Stimulated activated CD8-positive, alpha-beta memory T cell treated with anti-CD3 and anti-CD28 coated beads, Interleukin-2, amount 100 ng/mL, for 48 hours (primary cell): ENCODE data around the gene C5orf24.
"Not testable (repeated sequence)": the region's sequence is repeated elsewhere in the genome, so short reads cannot be mapped to it uniquely, and the experiment has no call there.

Source experiments
- DNase-seq, 2 donors: peaks; one replicate each; pipeline ENCODE4 v3.0.0-alpha.2; 2020; ENCODE audit warnings: low read depth in 2 of 2

Gene C5orf24

DNA sequence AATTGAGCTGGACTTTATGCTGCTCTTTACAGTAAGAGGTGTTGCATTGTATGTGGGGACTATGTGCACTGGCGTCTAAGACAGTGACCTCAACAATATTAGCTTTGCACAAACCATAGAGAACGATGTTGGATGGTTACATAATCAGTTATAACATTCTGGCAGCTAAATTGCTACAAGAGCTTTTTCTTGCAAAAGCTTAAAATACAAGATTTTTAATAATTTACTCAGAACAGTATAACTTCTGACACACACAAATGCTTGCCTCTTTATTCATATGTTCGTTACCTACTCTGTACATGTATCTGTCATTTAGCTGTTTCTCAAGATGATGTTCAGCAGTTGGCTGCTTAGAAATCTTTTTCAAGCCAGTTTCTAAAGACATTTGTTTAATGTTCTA is 11.6 kb downstream of the C5orf24 start:
- no peak for DNase-seq

- DNase-seq: no peak
Measured at GRCh38 chr5:134864707-134865106, 18.9 kb downstream of the C5orf24 start.

DNA sequence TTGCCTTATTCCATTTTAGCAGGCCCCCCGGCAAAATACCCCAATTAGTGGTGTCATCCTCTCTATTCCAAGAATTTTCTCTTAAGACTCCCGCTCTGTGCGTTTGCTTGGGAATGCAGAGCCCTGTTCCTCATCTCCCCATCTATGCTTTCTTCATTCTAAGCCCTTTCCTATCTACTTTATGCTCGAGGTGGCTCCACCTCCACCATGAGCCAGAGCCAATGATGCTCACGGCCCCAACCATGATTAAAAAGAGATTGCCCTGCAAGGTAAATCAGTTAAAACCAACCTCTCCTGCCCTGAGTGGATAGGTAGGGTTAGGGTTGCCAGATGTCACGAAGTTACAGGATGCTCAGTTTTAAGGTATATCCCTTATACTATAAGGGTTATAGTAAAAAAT is 27.7 kb downstream of the C5orf24 start:
- no peak for DNase-seq

GRCh38 chr5:134873987-134874830 is 28.4 kb downstream of the C5orf24 start, which contains the start of gene TXNDC15:
TSS of gene TXNDC15 (plus strand) at chr5:134874371. CDS start at chr5:134874428, 57 bp downstream.
- peak; percentile 70 to 75 for DNase-seq

- no peak for DNase-seq
Measured at GRCh38 chr5:134874831-134875655, 29.3 kb downstream of the C5orf24 start.

DNA sequence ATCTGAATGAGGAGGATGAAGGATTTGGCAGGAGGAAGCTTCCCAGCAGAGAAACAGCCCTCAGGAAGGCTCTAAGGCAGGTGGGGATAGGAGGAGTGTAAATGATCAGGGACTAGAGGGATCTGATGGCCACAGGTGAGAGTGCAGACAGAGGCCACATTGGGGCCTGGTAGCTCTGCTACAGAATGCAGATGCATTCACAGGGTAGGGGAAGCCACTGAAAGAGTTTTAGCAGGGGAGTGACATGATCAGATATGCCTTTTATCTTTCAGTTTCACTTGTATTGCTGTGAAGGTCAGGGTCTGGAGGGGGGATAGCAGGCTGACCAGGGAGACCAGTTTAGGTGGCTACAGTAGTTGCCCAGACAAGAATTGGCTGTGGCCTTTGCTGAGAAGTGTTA is 31.4 kb downstream of the C5orf24 start:
- no peak for DNase-seq

DNA sequence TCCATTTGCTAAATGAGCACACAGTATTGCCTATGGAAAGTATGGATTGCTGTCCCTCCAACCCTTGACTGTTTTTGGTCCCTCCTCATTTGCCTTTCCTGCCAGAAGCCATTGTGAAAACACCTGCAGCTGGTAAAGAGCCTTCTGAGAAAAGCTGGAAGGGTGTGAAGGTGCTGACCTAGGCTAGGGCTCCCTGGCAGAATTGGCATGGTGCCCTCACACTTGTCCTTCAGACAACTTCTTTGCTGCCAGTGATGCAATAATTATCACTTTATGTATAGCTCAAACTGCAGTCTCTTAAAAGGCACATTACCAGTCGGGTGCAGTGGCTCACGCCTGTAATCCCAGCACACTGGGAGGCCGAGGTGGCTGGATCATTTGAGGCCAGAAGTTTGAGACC is 32.6 kb downstream of the C5orf24 start:
- DNase-seq: no peak

DNA sequence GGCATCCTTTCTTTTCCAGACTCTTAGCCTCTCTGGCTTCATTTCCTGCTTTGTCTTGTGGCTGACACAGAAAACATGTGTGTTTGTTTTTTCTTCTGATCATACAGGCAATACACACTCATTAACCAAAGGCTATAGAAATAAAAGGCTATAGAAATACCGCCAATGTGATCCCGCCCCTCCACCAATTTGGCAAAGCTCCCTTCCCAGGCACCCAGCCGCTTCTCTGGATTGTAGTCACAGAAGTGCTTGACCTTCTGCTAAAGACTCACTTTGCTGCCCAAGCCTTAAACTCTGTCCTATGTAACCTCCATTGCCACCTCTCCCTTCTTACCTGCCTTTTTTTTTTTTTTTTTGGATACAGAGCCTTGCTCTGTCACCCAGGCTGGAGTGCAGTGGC is 33.7 kb downstream of the C5orf24 start:
- DNase-seq: no peak

DNA sequence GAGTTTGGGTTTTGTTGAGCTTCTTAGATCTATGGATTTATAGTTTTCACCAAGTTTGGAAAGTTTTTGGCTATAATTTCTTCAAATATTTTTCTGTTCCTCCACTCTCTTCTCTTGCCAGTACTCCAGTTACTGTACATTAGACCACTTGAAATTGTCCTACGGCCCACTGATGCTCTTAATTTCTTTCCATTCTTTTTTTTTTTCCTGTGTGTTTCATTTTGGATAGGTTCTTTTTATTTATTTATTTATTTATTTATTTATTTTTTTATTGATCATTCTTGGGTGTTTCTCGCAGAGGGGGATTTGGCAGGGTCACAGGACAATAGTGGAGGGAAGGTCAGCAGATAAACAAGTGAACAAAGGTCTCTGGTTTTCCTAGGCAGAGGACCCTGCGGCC is 35.2 kb downstream of the C5orf24 start:
- not testable (repeated sequence) for DNase-seq

- not testable (repeated sequence) for DNase-seq
Measured at GRCh38 chr5:134881711-134882110, 35.9 kb downstream of the C5orf24 start.

GRCh38 chr5:134887593-134888159 is 41.9 kb downstream of the C5orf24 start:
- no peak for DNase-seq

- no peak for DNase-seq
Measured at GRCh38 chr5:134889335-134889734, 43.6 kb downstream of the C5orf24 start.

- no peak for DNase-seq
Measured at GRCh38 chr5:134891473-134891872, 45.7 kb downstream of the C5orf24 start.

DNA sequence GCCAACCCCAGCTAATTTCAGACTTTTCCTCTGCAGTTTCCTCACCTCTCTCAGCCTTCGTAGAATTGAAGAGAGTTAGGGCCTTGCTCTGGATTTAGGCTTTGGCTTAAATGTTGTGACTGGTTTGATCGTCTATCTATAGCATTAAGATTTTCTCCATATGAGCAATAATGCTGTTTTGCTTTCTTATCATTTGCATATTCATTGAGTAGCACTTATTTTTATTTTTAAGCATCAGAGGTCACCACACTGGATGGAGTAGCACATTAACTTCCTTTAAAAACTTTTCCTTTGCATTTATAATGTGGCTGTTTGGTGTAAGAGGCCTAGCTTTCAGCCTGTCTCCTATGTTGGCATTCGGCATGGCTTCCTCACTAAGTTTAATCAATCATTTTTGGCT is 46.5 kb downstream of the C5orf24 start:
- DNase-seq: no peak

DNA sequence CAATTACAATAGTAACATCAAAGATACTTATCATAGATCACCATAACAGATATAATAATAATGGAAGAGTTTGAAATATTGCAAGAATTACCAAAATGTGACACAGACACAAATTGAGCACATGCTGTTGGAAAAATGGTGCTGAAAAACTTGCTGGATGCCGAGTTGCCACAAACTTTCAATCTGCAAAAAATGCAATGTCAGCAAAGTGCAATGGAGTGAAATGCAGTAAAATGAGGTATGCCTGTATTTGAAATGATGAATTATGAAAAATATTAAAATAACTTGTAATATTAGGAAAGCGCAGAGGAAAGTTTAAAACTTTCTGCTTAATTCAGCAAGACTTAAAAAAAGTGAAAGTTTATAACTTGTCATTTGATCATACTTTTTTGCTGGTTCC is 47.2 kb downstream of the C5orf24 start:
- no peak for DNase-seq

DNA sequence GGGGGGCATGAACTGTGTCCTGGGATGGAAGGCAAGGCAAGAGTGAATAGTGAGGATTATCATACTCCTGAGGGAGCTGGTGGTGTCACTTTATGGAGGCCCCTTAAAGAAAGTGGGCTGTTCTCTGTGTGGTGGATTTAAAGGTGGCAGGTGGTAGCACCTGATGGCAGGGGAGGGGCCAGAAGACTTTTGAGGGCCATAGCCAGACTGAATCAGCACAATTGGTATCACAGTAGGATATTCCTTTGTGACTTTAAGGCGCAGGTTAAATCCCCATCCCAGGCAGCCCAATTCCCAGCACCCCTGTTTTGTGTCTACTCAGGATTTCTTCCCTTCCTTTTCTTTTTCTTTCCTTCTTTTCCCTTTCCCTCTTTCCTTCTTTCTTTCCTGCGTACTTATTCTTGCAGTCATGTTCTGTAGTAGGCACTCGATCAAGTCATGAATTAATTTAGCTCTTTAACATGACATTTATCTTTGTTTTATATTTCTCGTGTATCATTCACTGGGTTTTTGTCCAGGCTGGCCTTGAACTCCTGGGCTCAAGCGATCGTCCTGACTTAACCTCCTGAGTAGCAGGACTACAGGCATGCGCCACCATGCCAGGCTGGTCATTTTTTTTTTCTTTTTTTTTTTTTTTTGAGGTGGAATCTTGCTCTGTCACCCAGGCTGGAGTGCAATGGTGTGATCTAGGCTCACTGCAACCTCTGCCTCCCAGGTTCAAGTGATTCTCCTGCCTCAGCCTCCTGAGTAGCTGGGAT is 48.2 kb downstream of the C5orf24 start:
- no peak for DNase-seq

GRCh38 chr5:134902071-134902801 is 56.5 kb downstream of the C5orf24 start:
- DNase-seq: no peak

DNA sequence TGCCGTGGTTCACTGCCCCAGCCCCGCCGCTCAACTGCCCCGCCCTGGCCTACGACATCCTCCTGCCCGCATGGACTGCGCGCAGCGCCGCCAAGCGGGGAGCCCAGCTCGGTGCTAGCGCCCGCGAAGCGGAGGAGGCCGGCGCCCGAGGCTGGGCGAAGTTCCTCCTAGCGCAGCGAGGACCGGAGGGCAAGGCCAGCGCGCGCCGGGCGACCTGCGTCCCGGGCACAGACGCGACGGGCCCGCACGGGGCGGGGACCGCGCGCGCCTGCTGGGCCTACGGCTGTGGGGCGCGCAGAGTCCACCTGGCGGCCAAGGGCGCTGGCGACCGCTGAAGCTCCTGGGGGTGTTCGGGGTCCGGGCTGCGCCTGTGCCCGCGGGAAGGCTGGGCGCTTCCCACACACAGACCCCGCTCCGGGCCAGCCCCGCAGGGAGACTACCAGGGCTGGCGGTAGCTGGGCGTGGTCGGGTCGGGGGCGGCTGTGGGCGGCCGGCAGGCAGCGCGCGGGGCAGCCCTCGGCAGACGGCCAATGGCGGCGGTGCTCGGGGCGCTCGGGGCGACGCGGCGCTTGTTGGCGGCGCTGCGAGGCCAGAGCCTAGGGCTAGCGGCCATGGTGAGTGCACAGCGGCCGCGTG is 59.0 kb downstream of the C5orf24 start, which contains the start of gene PCBD2:
Gene PCBD2, plus strand, starts transcription at position 522 of the 636 bp plus-strand sequence. Its CDS starts 9 bp downstream, at position 531.
- DNase-seq: peak; percentile 92 to 93

- DNase-seq: peak; percentile 27 to 48
Measured at GRCh38 chr5:134905246-134905996, 59.7 kb downstream of the C5orf24 start.

GRCh38 chr5:134906811-134907210 is 61.0 kb downstream of the C5orf24 start:
- no peak for DNase-seq
